ENCODE results near the gene ZNF385D. TPM values are rescaled to one million over a fixed set of nuclear protein-coding genes. Genes with fewer than 3 reads are reported as not detected.

The ZNF385D gene
- polyA plus RNA-seq = 0.25 to 0.66 TPM (median 0.46 TPM) in 3 replicates
- not detected for polyA plus RNA-seq (2011; ENCODE audit: low read depth)
- 0.45 and 0.70 TPM in 2 replicates for polyA plus RNA-seq (2011; cell fraction: cytosol; rRNA removed)
- 0.04 and 0.25 TPM in 2 replicates for polyA plus RNA-seq (2011; cell fraction: nucleus; rRNA removed)
- polyA plus RNA-seq (2012; ENCODE audit: low replicate concordance) = 0.15 TPM in 1 of 2 replicates, not detected in the other
- polyA minus RNA-seq = 0.89 to 1.2 TPM (median 0.96 TPM) in 3 replicates
- not detected for polyA minus RNA-seq (2011; cell fraction: cytosol; rRNA and poly(A)+ RNA removed)
- 0.53 TPM in 1 of 2 replicates, not detected in the other for polyA minus RNA-seq (2011; cell fraction: nucleus; rRNA and poly(A)+ RNA removed)

- TF ChIP-seq CTCF (optimal IDR thresholded peaks at IDR 0.05 in 1 of 3, IDR thresholded peaks at IDR 0.05 in 1 of 3, conservative IDR thresholded peaks at IDR 0.05 in 1 of 3; ENCODE audit: extremely low read depth in 1 of 3, insufficient read depth in 2 of 3, low read length in 3 of 3) = no peak
- no peak for TF ChIP-seq EZH2 (IDR thresholded peaks at IDR 0.05; ENCODE audit: low read length)
- H3K27me3 ChIP-seq (ENCODE audit: control insufficient read depth, extremely low read depth, insufficient read depth, low read length) = no peaks in the 10 kb centered on the region
- H3K4me3 ChIP-seq (ENCODE audit: control insufficient read depth in 2 of 3, extremely low read depth in 1 of 3, insufficient read depth in 2 of 3, low read depth in 1 of 3, low read length in 3 of 3) = no peak within 1 kb of the TSS
- H3K9me1 ChIP-seq (ENCODE audit: control insufficient read depth, extremely low read depth, insufficient read depth, low read length) = no peaks in the 10 kb centered on the region
- H3K79me2 ChIP-seq (ENCODE audit: control insufficient read depth, insufficient read depth, low read length) = no peaks in the 10 kb centered on the region
- no peak within 1 kb of the TSS for H3K9ac ChIP-seq (ENCODE audit: control insufficient read depth, extremely low read depth, insufficient read depth, low read length)
- no peak within 1 kb of the TSS for H3K27ac ChIP-seq (ENCODE audit: control insufficient read depth, insufficient read depth, low read length)
- no peaks in the 10 kb centered on the region for H4K20me1 ChIP-seq (ENCODE audit: control insufficient read depth, extremely low read depth, insufficient read depth, low read length)
- peak within 1 kb of the TSS; percentile 45 for H3K4me2 ChIP-seq (ENCODE audit: control insufficient read depth, extremely low read depth, insufficient read depth, low read depth, low read length)
- dilution Hi-C loops (cut with MboI; ENCODE audit: extremely low pct_ligation_motif_present, low sequenced_read_pairs) = no loop called here
- FAIRE-seq = no peak
- DNase-seq (ENCODE audit: low read depth, low spot score) = no peak
- H3K4me1 ChIP-seq (ENCODE audit: control insufficient read depth, extremely low read depth, insufficient read depth, low read length) = no peaks in the 10 kb centered on the region
- H3K36me3 ChIP-seq (ENCODE audit: control insufficient read depth in 2 of 2, extremely low read depth in 1 of 2, insufficient read depth in 2 of 2, low read length in 2 of 2) = no peaks in the 10 kb centered on the region
- no peaks in the 10 kb centered on the region for H3K9me3 ChIP-seq (ENCODE audit: control insufficient read depth, low read depth, low read length)
- H2AFZ ChIP-seq (ENCODE audit: control insufficient read depth, low read length) = no peak within 1 kb of the TSS
Observed at GRCh38 chr3:21750831-21751391, at the start of gene ZNF385D. Gene ZNF385D, minus strand, starts transcription at chr3:21751210. Its CDS starts 294 bp downstream, at chr3:21750916.

- no peaks in the 10 kb centered on the region for H3K27me3 ChIP-seq (ENCODE audit: control insufficient read depth, extremely low read depth, insufficient read depth, low read length)
- H3K9ac ChIP-seq (ENCODE audit: control insufficient read depth, extremely low read depth, insufficient read depth, low read length) = no peak overlapping the region
- no peak for DNase-seq (ENCODE audit: low read depth, low spot score)
- dilution Hi-C loops (cut with MboI; ENCODE audit: extremely low pct_ligation_motif_present, low sequenced_read_pairs) = no loop called here
- no peaks in the 10 kb centered on the region for H4K20me1 ChIP-seq (ENCODE audit: control insufficient read depth, extremely low read depth, insufficient read depth, low read length)
- no peak for FAIRE-seq
- no peaks in the 10 kb centered on the region for H3K9me3 ChIP-seq (ENCODE audit: control insufficient read depth, low read depth, low read length)
- no peak overlapping the region for H3K4me2 ChIP-seq (ENCODE audit: control insufficient read depth, extremely low read depth, insufficient read depth, low read depth, low read length)
- H3K4me3 ChIP-seq (ENCODE audit: control insufficient read depth in 2 of 3, extremely low read depth in 1 of 3, insufficient read depth in 2 of 3, low read depth in 1 of 3, low read length in 3 of 3) = no peak overlapping the region
- no peaks in the 10 kb centered on the region for H3K79me2 ChIP-seq (ENCODE audit: control insufficient read depth, insufficient read depth, low read length)
- no peaks in the 10 kb centered on the region for H3K4me1 ChIP-seq (ENCODE audit: control insufficient read depth, extremely low read depth, insufficient read depth, low read length)
- no peak overlapping the region for H3K27ac ChIP-seq (ENCODE audit: control insufficient read depth, insufficient read depth, low read length)
- H3K36me3 ChIP-seq (ENCODE audit: control insufficient read depth in 2 of 2, extremely low read depth in 1 of 2, insufficient read depth in 2 of 2, low read length in 2 of 2) = no peaks in the 10 kb centered on the region
- H2AFZ ChIP-seq (ENCODE audit: control insufficient read depth, low read length) = no peak overlapping the region
- no peaks in the 10 kb centered on the region for H3K9me1 ChIP-seq (ENCODE audit: control insufficient read depth, extremely low read depth, insufficient read depth, low read length)
- TF ChIP-seq CTCF (optimal IDR thresholded peaks at IDR 0.05 in 1 of 3, IDR thresholded peaks at IDR 0.05 in 1 of 3, conservative IDR thresholded peaks at IDR 0.05 in 1 of 3; ENCODE audit: extremely low read depth in 1 of 3, insufficient read depth in 2 of 3, low read length in 3 of 3) = no peak
- TF ChIP-seq EZH2 (IDR thresholded peaks at IDR 0.05; ENCODE audit: low read length) = no peak
Observed at GRCh38 chr3:21798356-21799088, 47.5 kb upstream of the ZNF385D start.

All from keratinocyte (primary cell).